Panc1 (cell line): ENCODE results near the gene CHN1.

Source experiments
- CTCF ChIP-seq: fragments of 450-650 bp; IDR thresholded peaks from 2 replicates; pipeline ENCODE4 v1.5.1; 2017; ENCODE audit warnings: mild to moderate bottlenecking
- POLR2AphosphoS5 ChIP-seq: IDR thresholded peaks from 2 replicates; pipeline ENCODE4 v1.6.1; 2012; ENCODE audit warnings: mild to moderate bottlenecking, low read depth, low read length, moderate library complexity
- SIN3A ChIP-seq: IDR thresholded peaks from 2 replicates; pipeline ENCODE4 v1.6.1; 2012; ENCODE audit warnings: low read depth, mild to moderate bottlenecking, low read length, moderate library complexity, borderline replicate concordance; ENCODE audit not compliant: insufficient read depth
- TCF7L2 ChIP-seq: IDR thresholded peaks from 2 replicates; pipeline ENCODE4 v1.6.1; 2011; ENCODE audit warnings: mild to moderate bottlenecking, low read depth, low read length, inconsistent platforms
- TF ChIP-seq, protein P1 (sequence below), 2 experiments: IDR thresholded peaks; 2 replicates each; pipeline ENCODE4 v1.6.1; 2011 to 2012; ENCODE audit warnings: low read depth in 2 of 2, control low read depth in 1 of 2, low read length in 1 of 2, mild to moderate bottlenecking in 1 of 2, moderate library complexity in 1 of 2; ENCODE audit not compliant: insufficient read depth in 1 of 2

DNA sequence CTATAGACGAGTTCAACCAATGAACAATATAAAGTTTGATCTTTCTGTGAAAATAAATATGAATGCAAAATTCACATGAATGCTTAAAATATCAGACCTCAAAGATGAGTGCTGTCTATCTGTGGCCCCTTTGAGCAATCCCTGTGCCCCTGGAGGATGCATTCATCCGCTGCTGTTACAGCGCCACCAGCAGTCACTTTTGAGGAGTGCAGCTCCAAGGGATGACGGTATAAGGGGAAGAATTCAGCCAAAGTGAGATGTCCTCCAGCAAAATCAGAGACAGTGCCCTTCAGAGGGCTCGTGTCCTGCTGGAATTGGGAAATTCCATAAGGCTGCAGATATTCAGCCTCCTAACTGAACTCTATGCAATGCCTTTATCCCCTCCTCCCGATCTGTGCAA is 229.0 kb downstream of the CHN1 start:
- TF ChIP-seq CTCF (peak; percentile 71), SIN3A (no peak), TCF7L2 (no peak), POLR2AphosphoS5 (no peak)
- TF ChIP-seq, protein P1, sequence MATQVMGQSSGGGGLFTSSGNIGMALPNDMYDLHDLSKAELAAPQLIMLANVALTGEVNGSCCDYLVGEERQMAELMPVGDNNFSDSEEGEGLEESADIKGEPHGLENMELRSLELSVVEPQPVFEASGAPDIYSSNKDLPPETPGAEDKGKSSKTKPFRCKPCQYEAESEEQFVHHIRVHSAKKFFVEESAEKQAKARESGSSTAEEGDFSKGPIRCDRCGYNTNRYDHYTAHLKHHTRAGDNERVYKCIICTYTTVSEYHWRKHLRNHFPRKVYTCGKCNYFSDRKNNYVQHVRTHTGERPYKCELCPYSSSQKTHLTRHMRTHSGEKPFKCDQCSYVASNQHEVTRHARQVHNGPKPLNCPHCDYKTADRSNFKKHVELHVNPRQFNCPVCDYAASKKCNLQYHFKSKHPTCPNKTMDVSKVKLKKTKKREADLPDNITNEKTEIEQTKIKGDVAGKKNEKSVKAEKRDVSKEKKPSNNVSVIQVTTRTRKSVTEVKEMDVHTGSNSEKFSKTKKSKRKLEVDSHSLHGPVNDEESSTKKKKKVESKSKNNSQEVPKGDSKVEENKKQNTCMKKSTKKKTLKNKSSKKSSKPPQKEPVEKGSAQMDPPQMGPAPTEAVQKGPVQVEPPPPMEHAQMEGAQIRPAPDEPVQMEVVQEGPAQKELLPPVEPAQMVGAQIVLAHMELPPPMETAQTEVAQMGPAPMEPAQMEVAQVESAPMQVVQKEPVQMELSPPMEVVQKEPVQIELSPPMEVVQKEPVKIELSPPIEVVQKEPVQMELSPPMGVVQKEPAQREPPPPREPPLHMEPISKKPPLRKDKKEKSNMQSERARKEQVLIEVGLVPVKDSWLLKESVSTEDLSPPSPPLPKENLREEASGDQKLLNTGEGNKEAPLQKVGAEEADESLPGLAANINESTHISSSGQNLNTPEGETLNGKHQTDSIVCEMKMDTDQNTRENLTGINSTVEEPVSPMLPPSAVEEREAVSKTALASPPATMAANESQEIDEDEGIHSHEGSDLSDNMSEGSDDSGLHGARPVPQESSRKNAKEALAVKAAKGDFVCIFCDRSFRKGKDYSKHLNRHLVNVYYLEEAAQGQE (IDR thresholded peaks at IDR 0.05; ENCODE audit: insufficient read depth in 1 of 2, low read depth in 2 of 2, low read length in 1 of 2), result no peak
